Kidney (tissue), 14 donors: ENCODE data around the gene C8A. TPM values are rescaled to one million over a fixed set of nuclear protein-coding genes. Genes with fewer than 3 reads are reported as not detected.

Source experiments
- DNase-seq, 5 donors: peaks; one replicate each; pipeline ENCODE4 v3.0.0-alpha.2; 2013 to 2020
- FAIRE-seq: peaks from 2 replicates; lab custom pipeline; 2012; peaks lifted over from hg19 to GRCh38; lab: Jason Lieb, UNC
- H3K27ac ChIP-seq, 2 donors: one replicate each; pipeline ENCODE4 v1.7.0; 2013; ENCODE audit warnings: low read depth in 2 of 2, low read length in 2 of 2, inconsistent platforms in 1 of 2
- H3K27me3 ChIP-seq: one replicate; pipeline ENCODE4 v1.7.1; 2013; ENCODE audit warnings: low read length, inconsistent platforms; ENCODE audit not compliant: control insufficient read depth, insufficient read depth
- H3K36me3 ChIP-seq, 3 donors: one replicate each; pipeline versions ENCODE4 v1.7.0 to v1.7.1; 2013; ENCODE audit warnings: low read length in 3 of 3, control low read depth in 1 of 3, inconsistent platforms in 1 of 3; ENCODE audit not compliant: insufficient read depth in 3 of 3, control insufficient read depth in 2 of 3
- H3K4me1 ChIP-seq, 3 donors: one replicate each; pipeline versions ENCODE4 v1.7.0 to v1.7.1; 2013; ENCODE audit warnings: low read length in 3 of 3, inconsistent platforms in 1 of 3, low read depth in 1 of 3; ENCODE audit not compliant: control insufficient read depth in 2 of 3, insufficient read depth in 2 of 3
- H3K4me3 ChIP-seq, 3 donors: one replicate each; pipeline versions ENCODE4 v1.7.0 to v1.8.1; 2013; ENCODE audit warnings: low read length in 3 of 3, control low read depth in 1 of 3, inconsistent platforms in 1 of 3
- H3K9ac ChIP-seq, 3 donors: one replicate each; pipeline versions ENCODE4 v1.7.0 to v1.7.1; 2013; ENCODE audit warnings: low read length in 3 of 3, control low read depth in 1 of 3, inconsistent platforms in 1 of 3
- H3K9me3 ChIP-seq, 3 donors: one replicate each; pipeline versions ENCODE4 v1.7.0 to v1.7.1; 2013; ENCODE audit warnings: low read length in 3 of 3, control low read depth in 1 of 3, inconsistent platforms in 1 of 3; ENCODE audit not compliant: control insufficient read depth in 2 of 3, insufficient read depth in 1 of 3
- intact Hi-C: fragments of 100-400 bp; cut with DNase I; formaldehyde crosslinking; loops from one replicate; pipeline ENCODE4 v1.11.1; 2022
- polyA plus RNA-seq: library from polyadenylated mRNA; stranded (reverse); fragments of 350-450 nt; fragmentation: Illumina TruSeq; extraction: RNeasy Lipid Tissue Mini Kit (QIAGEN cat#74804); gene quantifications from one replicate; pipeline ENCODE4 v1.2.3, GENCODE V29; 2014; ENCODE audit warnings: low read depth, low replicate concordance; ENCODE audit not compliant: insufficient read depth
- total RNA-seq: library from RNA; stranded (reverse); fragmentation: NEBNext Ultra II Directional; extraction: Animal tissue kit (Norgen Biotek cat#: 25700); gene quantifications from one replicate; pipeline ENCODE4 v1.2.1, GENCODE V29; 2021
- TF ChIP-seq, protein P1 (sequence below): IDR thresholded peaks from 3 replicates; pipeline ENCODE4 v1.5.1; 2012; ENCODE audit warnings: mild to moderate bottlenecking, moderate library complexity, borderline replicate concordance; ENCODE audit not compliant: insufficient read depth; ENCODE audit errors: extremely low read depth
- donor health status: control.
- donor health status: control.
- donor health status: control.
- donor health status: control.
- donor health status: control.
- donor health status: DM: yes; HTN: yes; CAD: no.
- donor health status: Normal renal cell carcinoma (clear cell type).

The C8A gene
- total and polyA plus RNA-seq, 2 donors from 2014 or later: 0.09 TPM; not detected in 1

DNA sequence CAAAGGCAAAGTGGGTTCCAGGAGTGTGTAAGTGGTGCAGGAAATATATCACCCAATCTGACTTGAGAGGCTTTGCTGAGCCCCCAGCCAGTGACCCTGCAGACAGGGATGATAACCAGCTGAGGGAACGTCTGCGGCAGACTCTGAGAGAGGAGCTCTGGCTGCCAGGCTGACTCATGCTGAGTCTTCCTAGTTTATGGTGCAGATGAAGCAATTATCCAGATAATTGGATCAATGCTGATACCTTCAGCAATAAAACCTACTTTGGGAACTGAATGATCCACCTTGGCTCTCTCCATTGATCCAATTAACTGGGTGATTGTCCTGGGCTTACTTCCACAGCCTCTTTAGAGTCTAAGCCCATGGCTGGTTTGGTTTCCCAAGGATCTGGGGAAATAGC is 103.9 kb downstream of the C8A start:
- Histone ChIP-seq H3K27ac (no peak overlapping the region), H3K9me3 (no peaks in the 10 kb centered on the region), H3K27me3 (no peaks in the 10 kb centered on the region), H3K4me3 (no peak overlapping the region), H3K4me1 (no peaks in the 10 kb centered on the region), H3K36me3 (no peaks in the 10 kb centered on the region), H3K9ac (no peak overlapping the region)
- TF ChIP-seq, protein P1, sequence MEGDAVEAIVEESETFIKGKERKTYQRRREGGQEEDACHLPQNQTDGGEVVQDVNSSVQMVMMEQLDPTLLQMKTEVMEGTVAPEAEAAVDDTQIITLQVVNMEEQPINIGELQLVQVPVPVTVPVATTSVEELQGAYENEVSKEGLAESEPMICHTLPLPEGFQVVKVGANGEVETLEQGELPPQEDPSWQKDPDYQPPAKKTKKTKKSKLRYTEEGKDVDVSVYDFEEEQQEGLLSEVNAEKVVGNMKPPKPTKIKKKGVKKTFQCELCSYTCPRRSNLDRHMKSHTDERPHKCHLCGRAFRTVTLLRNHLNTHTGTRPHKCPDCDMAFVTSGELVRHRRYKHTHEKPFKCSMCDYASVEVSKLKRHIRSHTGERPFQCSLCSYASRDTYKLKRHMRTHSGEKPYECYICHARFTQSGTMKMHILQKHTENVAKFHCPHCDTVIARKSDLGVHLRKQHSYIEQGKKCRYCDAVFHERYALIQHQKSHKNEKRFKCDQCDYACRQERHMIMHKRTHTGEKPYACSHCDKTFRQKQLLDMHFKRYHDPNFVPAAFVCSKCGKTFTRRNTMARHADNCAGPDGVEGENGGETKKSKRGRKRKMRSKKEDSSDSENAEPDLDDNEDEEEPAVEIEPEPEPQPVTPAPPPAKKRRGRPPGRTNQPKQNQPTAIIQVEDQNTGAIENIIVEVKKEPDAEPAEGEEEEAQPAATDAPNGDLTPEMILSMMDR: no peak
- FAIRE-seq (no peak), DNase-seq (no peak)
- intact Hi-C loops: no loop called here

- no peaks in the 10 kb centered on the region for H3K27me3 ChIP-seq
- TF ChIP-seq, protein P1: no peak
- intact Hi-C loops: no loop called here
- no peaks in the 10 kb centered on the region for H3K36me3 ChIP-seq
- no peak overlapping the region for H3K4me3 ChIP-seq
- H3K27ac ChIP-seq: no peak overlapping the region
- no peaks in the 10 kb centered on the region for H3K9me3 ChIP-seq
- DNase-seq: no peak
- no peak overlapping the region for H3K9ac ChIP-seq
- FAIRE-seq: no peak
- no peaks in the 10 kb centered on the region for H3K4me1 ChIP-seq
Measured at GRCh38 chr1:56961426-56961825, 106.8 kb downstream of the C8A start.

DNA sequence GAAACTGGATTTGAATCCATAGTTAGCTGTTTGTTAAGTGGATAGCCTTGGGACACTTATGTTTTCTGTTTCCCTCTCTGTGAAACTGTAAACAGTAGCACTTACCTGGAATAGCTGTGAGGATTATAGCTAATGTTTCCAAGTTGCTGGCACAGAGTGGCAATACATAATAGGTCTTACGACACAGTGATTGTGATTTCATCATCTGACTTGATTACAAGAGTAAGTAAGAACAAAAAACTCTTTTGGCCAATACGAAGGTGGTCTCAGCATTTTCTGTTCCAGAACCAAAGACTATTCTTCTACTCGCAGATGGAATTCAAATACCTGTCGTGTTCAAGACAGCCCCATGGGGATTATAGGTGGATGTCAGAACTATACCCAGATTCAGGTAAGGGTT is 109.1 kb downstream of the C8A start:
- no peaks in the 10 kb centered on the region for H3K27me3 ChIP-seq
- H3K27ac ChIP-seq: no peak overlapping the region
- FAIRE-seq (no peak), DNase-seq (no peak)
- TF ChIP-seq, protein P1: no peak
- H3K4me3 ChIP-seq: no peak overlapping the region
- intact Hi-C loops: no loop called here
- no peak overlapping the region for H3K9ac ChIP-seq
- peaks cover 0 to 6% (median 0%) of the 10 kb centered on the region in 3 donors for H3K4me1 ChIP-seq
- H3K36me3 ChIP-seq: no peaks in the 10 kb centered on the region
- no peaks in the 10 kb centered on the region for H3K9me3 ChIP-seq
